ENCODE measurements around the gene CEP126. TPM values are rescaled to one million over a fixed set of nuclear protein-coding genes. Genes with fewer than 3 reads are reported as not detected.

CEP126 gene
- total and polyA plus RNA-seq, 2 of the 13 experiments (the other 11 are each of a cell fraction or from before 2014, with no cell fraction given): 1.4 to 1.7 TPM

GRCh38 chr11:101870510-101870909 lies 44.3 kb upstream of the CEP126 start:
- no peaks in the 10 kb centered on the region for H4K20me1 ChIP-seq (ENCODE audit: insufficient read depth, low read length)
- 95% methylated on average over 6 of the region's 6 CpGs for WGBS (ENCODE audit: low lambda C conversion rate)
- DNase-seq (ENCODE audit: low spot score) (no peak), ATAC-seq (no peak), FAIRE-seq (no peak)
- H3K79me2 ChIP-seq (ENCODE audit: insufficient read depth, low read length): no peaks in the 10 kb centered on the region
- H3K36me3 ChIP-seq (replicated peaks in 1 of 2; ENCODE audit: control insufficient read depth in 1 of 2, insufficient read depth in 2 of 2, low read length in 2 of 2): no peaks in the 10 kb centered on the region
- in situ Hi-C loops (cut with HindIII; ENCODE audit: extremely low pct_ligation_motif_present, low pct_unique_long_range_greater_than_20kb) (no loop called here), intact Hi-C loops (cut with micrococcal nuclease; ENCODE audit: unreplicated experiment) (no loop called here)
- H3K27ac ChIP-seq (ENCODE audit: extremely low read length, insufficient read depth, low read length): no peak overlapping the region
- H3K4me1 ChIP-seq (ENCODE audit: insufficient read depth, low read length): peaks cover 28% of the 10 kb centered on the region
- ChIA-PET POLR2A (no interaction called here), CTCF (ENCODE audit: low intra/inter-chr PET ratio, low total read pairs) (no interaction called here)
- H3K9me3 ChIP-seq (ENCODE audit: low read length): no peaks in the 10 kb centered on the region
- no peak overlapping the region for H3K9ac ChIP-seq (ENCODE audit: insufficient read depth, low read depth, low read length)
- H2AFZ ChIP-seq (ENCODE audit: low read length): no peak overlapping the region
- no peak overlapping the region for H3K4me2 ChIP-seq (ENCODE audit: low read depth, low read length)
- TF ChIP-seq MBD4 (IDR thresholded peaks at IDR 0.05; ENCODE audit: borderline replicate concordance, low read length) (no peak), AGO1 (IDR thresholded peaks at IDR 0.05; ENCODE audit: low read depth, low read length, poor library complexity, severe bottlenecking) (no peak), RFX5 (IDR thresholded peaks at IDR 0.05; ENCODE audit: low read depth, low read length) (no peak), FOSL2 (CRISPR knock-in tag; IDR thresholded peaks at IDR 0.05) (peak; percentile 39; the same call in 1 of the 2 replicates), ATF3 (CRISPR knock-in tag; IDR thresholded peaks at IDR 0.05) (no peak), SNRNP70 (IDR thresholded peaks at IDR 0.05; ENCODE audit: low read depth, low read length) (no peak)
- BruUV-seq (replicated peaks): no TSS peak
- no peak overlapping the region for H3K4me3 ChIP-seq (replicated peaks in 1 of 3; ENCODE audit: insufficient read depth in 1 of 3, low read depth in 2 of 3, low read length in 3 of 3)
- no peaks in the 10 kb centered on the region for H3K27me3 ChIP-seq (ENCODE audit: control insufficient read depth in 1 of 2, insufficient read depth in 2 of 2, low read length in 2 of 2)

DNA sequence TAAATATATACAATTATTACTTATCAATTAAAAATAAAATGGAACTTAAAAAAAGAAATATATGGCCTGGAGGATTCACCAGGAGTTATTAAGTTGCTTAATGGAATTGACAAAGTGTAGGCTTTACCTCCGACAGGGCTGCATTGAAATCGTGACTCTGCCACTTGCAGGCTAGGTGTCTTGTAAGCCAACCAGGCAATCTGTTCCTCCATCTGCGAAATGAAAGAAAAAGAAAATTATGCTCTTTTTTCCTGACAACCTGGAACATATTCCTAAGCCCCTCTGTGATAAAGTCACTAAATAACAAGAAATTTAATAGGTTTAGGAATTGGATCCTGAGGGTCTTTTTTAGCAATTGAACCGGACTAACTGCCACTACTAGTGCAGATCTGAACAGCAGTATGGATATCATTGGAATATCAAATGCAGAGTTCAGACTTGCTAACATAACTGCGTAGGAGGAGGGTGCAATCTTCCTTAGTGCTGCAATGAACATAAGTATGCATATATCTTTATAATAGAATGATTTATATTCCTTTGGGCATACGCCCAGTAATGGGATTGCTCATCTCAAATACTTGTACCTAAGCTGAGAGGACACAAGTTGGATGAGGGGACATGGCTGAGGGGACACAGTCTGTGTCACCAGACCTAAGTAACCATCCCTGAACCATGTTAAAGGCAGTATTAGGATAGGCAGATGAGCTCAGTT lies 42.5 kb upstream of the CEP126 start:
- Histone ChIP-seq H3K4me2 (ENCODE audit: low read depth, low read length) (no peak overlapping the region), H3K9me3 (ENCODE audit: low read length) (no peaks in the 10 kb centered on the region), H3K36me3 (replicated peaks in 1 of 2; ENCODE audit: control insufficient read depth in 1 of 2, insufficient read depth in 2 of 2, low read length in 2 of 2) (no peaks in the 10 kb centered on the region), H4K20me1 (ENCODE audit: insufficient read depth, low read length) (no peaks in the 10 kb centered on the region), H3K4me3 (replicated peaks in 1 of 3; ENCODE audit: insufficient read depth in 1 of 3, low read depth in 2 of 3, low read length in 3 of 3) (no peak overlapping the region), H2AFZ (ENCODE audit: low read length) (no peak overlapping the region), H3K4me1 (ENCODE audit: insufficient read depth, low read length) (peaks cover 13% of the 10 kb centered on the region), H3K9ac (ENCODE audit: insufficient read depth, low read depth, low read length) (no peak overlapping the region), H3K27ac (ENCODE audit: extremely low read length, insufficient read depth, low read length) (no peak overlapping the region), H3K79me2 (ENCODE audit: insufficient read depth, low read length) (no peaks in the 10 kb centered on the region), H3K27me3 (ENCODE audit: control insufficient read depth in 1 of 2, insufficient read depth in 2 of 2, low read length in 2 of 2) (no peaks in the 10 kb centered on the region)
- in situ Hi-C loops (cut with HindIII; ENCODE audit: extremely low pct_ligation_motif_present, low pct_unique_long_range_greater_than_20kb) (no loop called here), intact Hi-C loops (cut with micrococcal nuclease; ENCODE audit: unreplicated experiment) (no loop called here)
- BruUV-seq (replicated peaks): no TSS peak
- FAIRE-seq (no peak), ATAC-seq (no peak), DNase-seq (ENCODE audit: low spot score) (no peak)
- ChIA-PET CTCF (ENCODE audit: low intra/inter-chr PET ratio, low total read pairs) (no interaction called here), POLR2A (no interaction called here)
- 98% methylated on average over 6 of the region's 6 CpGs for WGBS (ENCODE audit: low lambda C conversion rate)
- no peak for TF ChIP-seq TSC22D2 (CRISPR knock-in tag; IDR thresholded peaks at IDR 0.05; ENCODE audit: borderline replicate concordance)
- no peak for TF ChIP-seq ZFP91 (CRISPR knock-in tag; IDR thresholded peaks at IDR 0.05; ENCODE audit: borderline replicate concordance)
- TF ChIP-seq ZNF44 (CRISPR knock-in tag; IDR thresholded peaks at IDR 0.05): no peak
- no peak for TF ChIP-seq TRAFD1 (CRISPR knock-in tag; IDR thresholded peaks at IDR 0.05; ENCODE audit: borderline replicate concordance)
- no peak for TF ChIP-seq THAP11 (CRISPR knock-in tag; IDR thresholded peaks at IDR 0.05)
- TF ChIP-seq MTF1 (CRISPR knock-in tag; IDR thresholded peaks at IDR 0.05): no peak
- TF ChIP-seq, protein P1, sequence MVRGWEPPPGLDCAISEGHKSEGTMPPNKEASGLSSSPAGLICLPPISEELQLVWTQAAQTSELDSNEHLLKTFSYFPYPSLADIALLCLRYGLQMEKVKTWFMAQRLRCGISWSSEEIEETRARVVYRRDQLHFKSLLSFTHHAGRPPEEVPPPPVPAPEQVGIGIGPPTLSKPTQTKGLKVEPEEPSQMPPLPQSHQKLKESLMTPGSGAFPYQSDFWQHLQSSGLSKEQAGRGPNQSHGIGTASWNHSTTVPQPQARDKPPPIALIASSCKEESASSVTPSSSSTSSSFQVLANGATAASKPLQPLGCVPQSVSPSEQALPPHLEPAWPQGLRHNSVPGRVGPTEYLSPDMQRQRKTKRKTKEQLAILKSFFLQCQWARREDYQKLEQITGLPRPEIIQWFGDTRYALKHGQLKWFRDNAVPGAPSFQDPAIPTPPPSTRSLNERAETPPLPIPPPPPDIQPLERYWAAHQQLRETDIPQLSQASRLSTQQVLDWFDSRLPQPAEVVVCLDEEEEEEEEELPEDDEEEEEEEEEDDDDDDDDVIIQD (CRISPR knock-in tag; IDR thresholded peaks at IDR 0.05; ENCODE audit: low read depth): no peak

Data from HepG2 (cell line).